Muscle of arm (tissue), 12 donors: ENCODE measurements around the gene AIG1. TPM values are rescaled to one million over a fixed set of nuclear protein-coding genes. Genes with fewer than 3 reads are reported as not detected.

Experiments used
- DNase-seq: peaks from one replicate; pipeline ENCODE4 v3.0.0-alpha.2; 2013
- polyA plus RNA-seq, 12 donors: library from polyadenylated mRNA; unstranded; fragments of 120-200 nt; gene quantifications; one replicate each; pipeline ENCODE4 v1.2.1, GENCODE V29; 2013; ENCODE audit not compliant: insufficient read length in 12 of 12

Gene AIG1
- polyA plus RNA-seq, 12 donors, result 22.7 to 44.3 (median 40.6) TPM; not detected in 1

- DNase-seq, result no peak
Measured at GRCh38 chr6:143193571-143194094, 132.9 kb downstream of the AIG1 start.

GRCh38 chr6:143194095-143194589, 133.5 kb downstream of the AIG1 start:
- DNase-seq, result no peak

GRCh38 chr6:143195349-143195845, 134.7 kb downstream of the AIG1 start:
- DNase-seq, result no peak

GRCh38 chr6:143196525-143197225, 136.0 kb downstream of the AIG1 start:
- DNase-seq, result peak; percentile 55

GRCh38 chr6:143197377-143197776, 136.7 kb downstream of the AIG1 start:
- no peak for DNase-seq

GRCh38 chr6:143198312-143198711, 137.6 kb downstream of the AIG1 start:
- no peak for DNase-seq

GRCh38 chr6:143199291-143199690, 138.6 kb downstream of the AIG1 start:
- peak; percentile 54 for DNase-seq

GRCh38 chr6:143200167-143200770, 139.6 kb downstream of the AIG1 start:
- peak; percentile 44 for DNase-seq

- no peak for DNase-seq
Measured at GRCh38 chr6:143204045-143204444, 143.4 kb downstream of the AIG1 start.

GRCh38 chr6:143205131-143205535, 144.4 kb downstream of the AIG1 start:
- DNase-seq, result no peak

- peak; percentile 77 for DNase-seq
Measured at GRCh38 chr6:143205585-143205984, 144.9 kb downstream of the AIG1 start.

GRCh38 chr6:143205991-143206390, 145.3 kb downstream of the AIG1 start:
- peak; percentile 82 for DNase-seq

GRCh38 chr6:143206550-143206949, 145.9 kb downstream of the AIG1 start:
- DNase-seq, result no peak

- no peak for DNase-seq
Measured at GRCh38 chr6:143210420-143210819, 149.7 kb downstream of the AIG1 start.

- peak; percentile 57 for DNase-seq
Measured at GRCh38 chr6:143213859-143214376, 153.2 kb downstream of the AIG1 start.

GRCh38 chr6:143215363-143215762, 154.7 kb downstream of the AIG1 start:
- DNase-seq, result no peak

GRCh38 chr6:143215771-143216170, 155.1 kb downstream of the AIG1 start:
- DNase-seq, result peak; percentile 55

GRCh38 chr6:143218233-143218632, 157.5 kb downstream of the AIG1 start:
- peak; percentile 53 for DNase-seq

- DNase-seq, result no peak
Measured at GRCh38 chr6:143221698-143222097, 161.0 kb downstream of the AIG1 start.

GRCh38 chr6:143222310-143222709, 161.6 kb downstream of the AIG1 start:
- no peak for DNase-seq

GRCh38 chr6:143222801-143223231, 162.1 kb downstream of the AIG1 start:
- DNase-seq, result peak; percentile 85

GRCh38 chr6:143223895-143224294, 163.2 kb downstream of the AIG1 start:
- no peak for DNase-seq

GRCh38 chr6:143224516-143224915, 163.8 kb downstream of the AIG1 start:
- DNase-seq, result no peak
